ENCODE results near the gene LCLAT1.

DNA sequence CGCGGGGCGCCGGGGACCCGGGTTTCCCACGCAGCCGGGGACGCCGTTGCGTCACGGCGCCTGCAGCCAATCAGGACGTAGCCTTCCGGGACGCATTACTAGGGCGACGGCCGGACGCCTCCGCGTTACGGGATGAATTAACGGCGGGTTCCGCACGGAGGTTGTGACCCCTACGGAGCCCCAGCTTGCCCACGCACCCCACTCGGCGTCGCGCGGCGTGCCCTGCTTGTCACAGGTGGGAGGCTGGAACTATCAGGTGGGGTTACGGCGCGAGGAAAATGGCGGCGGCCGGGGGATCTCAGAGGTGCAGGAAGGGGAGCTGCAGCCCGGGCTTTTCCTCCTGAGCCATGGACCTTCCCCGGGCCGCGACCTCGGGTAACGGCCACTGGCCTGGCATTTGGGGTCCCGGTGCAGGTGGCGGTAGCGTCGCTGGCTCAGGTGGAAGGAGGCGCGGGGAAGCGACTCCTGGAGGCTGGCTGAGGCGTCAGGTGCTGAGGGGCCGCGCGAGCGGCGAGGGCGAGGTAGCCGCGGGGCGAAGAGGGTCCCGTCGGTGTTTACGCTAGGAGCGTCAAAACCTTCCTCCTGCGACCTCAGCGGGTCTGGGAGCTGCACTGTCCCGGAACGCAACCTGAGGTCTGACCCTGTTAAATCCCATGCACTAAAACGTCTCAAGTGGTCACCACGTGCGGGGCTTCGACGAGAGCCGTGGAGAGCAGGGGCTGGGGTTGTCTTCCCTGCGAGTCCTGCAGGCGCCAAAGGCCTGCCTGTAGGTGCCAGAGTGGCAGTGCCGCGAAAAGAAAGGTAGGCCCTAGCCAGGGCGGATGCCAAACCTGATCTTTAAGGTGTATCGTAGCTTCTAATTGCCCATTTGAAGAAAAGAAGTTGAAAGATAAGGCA lies at the start of gene LCLAT1:
- no peak for TF ChIP-seq EZH2phosphoT487 (IDR thresholded peaks at IDR 0.05; ENCODE audit: low read depth)
- TF ChIP-seq, protein P1, sequence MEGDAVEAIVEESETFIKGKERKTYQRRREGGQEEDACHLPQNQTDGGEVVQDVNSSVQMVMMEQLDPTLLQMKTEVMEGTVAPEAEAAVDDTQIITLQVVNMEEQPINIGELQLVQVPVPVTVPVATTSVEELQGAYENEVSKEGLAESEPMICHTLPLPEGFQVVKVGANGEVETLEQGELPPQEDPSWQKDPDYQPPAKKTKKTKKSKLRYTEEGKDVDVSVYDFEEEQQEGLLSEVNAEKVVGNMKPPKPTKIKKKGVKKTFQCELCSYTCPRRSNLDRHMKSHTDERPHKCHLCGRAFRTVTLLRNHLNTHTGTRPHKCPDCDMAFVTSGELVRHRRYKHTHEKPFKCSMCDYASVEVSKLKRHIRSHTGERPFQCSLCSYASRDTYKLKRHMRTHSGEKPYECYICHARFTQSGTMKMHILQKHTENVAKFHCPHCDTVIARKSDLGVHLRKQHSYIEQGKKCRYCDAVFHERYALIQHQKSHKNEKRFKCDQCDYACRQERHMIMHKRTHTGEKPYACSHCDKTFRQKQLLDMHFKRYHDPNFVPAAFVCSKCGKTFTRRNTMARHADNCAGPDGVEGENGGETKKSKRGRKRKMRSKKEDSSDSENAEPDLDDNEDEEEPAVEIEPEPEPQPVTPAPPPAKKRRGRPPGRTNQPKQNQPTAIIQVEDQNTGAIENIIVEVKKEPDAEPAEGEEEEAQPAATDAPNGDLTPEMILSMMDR (IDR thresholded peaks at IDR 0.05; ENCODE audit: low read depth, low read length) = 0 out of 2 replicates have a peak, but pooled peaks have one; percentile 6

Measured in OCI-LY3 (cell line).